HEK293 (cell line): ENCODE data around the gene C1orf210.

Experiments used
- CTCF ChIA-PET: fragments of 350-600 bp; formaldehyde crosslinking; extraction: SDS; loops from one replicate; lab custom pipeline; 2021; ENCODE audit warnings: antibody characterized with exemption; lab: Yijun Ruan, JAX
- POLR2A ChIA-PET: fragments of 300-600 bp; formaldehyde crosslinking; extraction: SDS; loops from one replicate; lab custom pipeline; 2020; ENCODE audit warnings: antibody characterized with exemption, inconsistent platforms; lab: Yijun Ruan, JAX
- H3K27ac ChIP-seq: fragments of 200-500 bp; sonication (Bioruptor generic); 2 replicates; pipeline ENCODE4 v1.5.1; 2014; ENCODE audit warnings: low read depth, low read length, control low read depth, inconsistent platforms; ENCODE audit errors: extremely low read depth
- H3K36me3 ChIP-seq, 2 experiments: fragments of 200-500 bp in 1 of 2; sonication (Bioruptor generic) in 1 of 2; 1 replicate in 1 of 2; 2 replicates in 1 of 2; pipeline ENCODE4 v1.5.1; 2014 to 2017; ENCODE audit warnings: inconsistent platforms in 2 of 2, low read length in 2 of 2; ENCODE audit not compliant: control insufficient read depth in 2 of 2, insufficient read depth in 1 of 2
- H3K4me1 ChIP-seq: fragments of 200-500 bp; sonication (Bioruptor generic); 2 replicates; pipeline ENCODE4 v1.5.1; 2014; ENCODE audit warnings: mild to moderate bottlenecking, low read length, inconsistent platforms; ENCODE audit not compliant: control insufficient read depth, insufficient read depth
- H3K4me3 ChIP-seq: 2 replicates; pipeline ENCODE4 v1.5.1; 2011; ENCODE audit warnings: low read depth, mild to moderate bottlenecking, control low read depth, low read length, moderate library complexity
- H3K9me3 ChIP-seq: fragments of 200-500 bp; sonication (Bioruptor generic); 2 replicates; pipeline ENCODE4 v1.5.1; 2014; ENCODE audit warnings: low read depth, low read length, inconsistent platforms; ENCODE audit not compliant: control insufficient read depth, insufficient read depth
- KLF8 ChIP-seq: fragments of 450-650 bp; formaldehyde crosslinking; IDR thresholded peaks from 2 replicates; pipeline ENCODE4 v1.5.1; 2016; ENCODE audit warnings: missing biosample characterization, missing genetic modification characterization
- MYNN ChIP-seq: fragments of 450-650 bp; formaldehyde crosslinking; IDR thresholded peaks from 2 replicates; pipeline ENCODE4 v1.5.1; 2016; ENCODE audit warnings: missing biosample characterization, missing genetic modification characterization, borderline replicate concordance
- OVOL3 ChIP-seq: fragments of 450-650 bp; formaldehyde crosslinking; IDR thresholded peaks from 2 replicates; pipeline ENCODE4 v1.5.1; 2016; ENCODE audit warnings: missing biosample characterization, missing genetic modification characterization
- REPIN1 ChIP-seq: fragments of 450-650 bp; formaldehyde crosslinking; IDR thresholded peaks from 2 replicates; pipeline ENCODE4 v1.5.1; 2017; ENCODE audit warnings: missing biosample characterization, missing genetic modification characterization, low read depth
- ZBTB17 ChIP-seq: fragments of 450-650 bp; formaldehyde crosslinking; IDR thresholded peaks from 2 replicates; pipeline ENCODE4 v1.5.1; 2016; ENCODE audit warnings: missing biosample characterization, missing genetic modification characterization
- ZBTB21 ChIP-seq: fragments of 450-650 bp; formaldehyde crosslinking; IDR thresholded peaks from 2 replicates; pipeline ENCODE4 v1.5.1; 2017; ENCODE audit warnings: missing biosample characterization, missing genetic modification characterization
- ZBTB49 ChIP-seq: fragments of 450-650 bp; formaldehyde crosslinking; IDR thresholded peaks from 2 replicates; pipeline ENCODE4 v1.5.1; 2016; ENCODE audit warnings: missing biosample characterization, missing genetic modification characterization, low read depth
- ZNF132 ChIP-seq: fragments of 450-650 bp; formaldehyde crosslinking; IDR thresholded peaks from 2 replicates; pipeline ENCODE4 v1.5.1; 2017; ENCODE audit warnings: missing biosample characterization, missing genetic modification characterization, borderline replicate concordance
- ZNF148 ChIP-seq: fragments of 450-650 bp; formaldehyde crosslinking; IDR thresholded peaks from 2 replicates; pipeline ENCODE4 v1.5.0; 2017; ENCODE audit warnings: missing biosample characterization, missing genetic modification characterization, borderline replicate concordance
- ZNF2 ChIP-seq: fragments of 450-650 bp; formaldehyde crosslinking; IDR thresholded peaks from 2 replicates; pipeline ENCODE4 v1.5.1; 2016; ENCODE audit warnings: missing biosample characterization, missing genetic modification characterization
- ZNF24 ChIP-seq: fragments of 450-650 bp; formaldehyde crosslinking; IDR thresholded peaks from 2 replicates; pipeline ENCODE4 v1.5.1; 2016; ENCODE audit warnings: missing biosample characterization, missing genetic modification characterization
- ZNF280D ChIP-seq: fragments of 450-650 bp; formaldehyde crosslinking; IDR thresholded peaks from 2 replicates; pipeline ENCODE4 v1.5.1; 2016; ENCODE audit warnings: missing biosample characterization, missing genetic modification characterization
- ZNF302 ChIP-seq: fragments of 450-650 bp; formaldehyde crosslinking; IDR thresholded peaks from 2 replicates; pipeline ENCODE4 v1.5.1; 2016; ENCODE audit warnings: missing biosample characterization, missing genetic modification characterization, low read depth
- ZNF311 ChIP-seq: fragments of 450-650 bp; formaldehyde crosslinking; IDR thresholded peaks from 2 replicates; pipeline ENCODE4 v1.5.1; 2017; ENCODE audit warnings: missing biosample characterization, missing genetic modification characterization, borderline replicate concordance
- ZNF48 ChIP-seq: fragments of 450-650 bp; formaldehyde crosslinking; IDR thresholded peaks from 2 replicates; pipeline ENCODE4 v1.5.1; 2016; ENCODE audit warnings: missing biosample characterization, missing genetic modification characterization
- ZNF571 ChIP-seq: fragments of 450-650 bp; formaldehyde crosslinking; IDR thresholded peaks from 2 replicates; pipeline ENCODE4 v1.5.0; 2017; ENCODE audit warnings: missing biosample characterization, missing genetic modification characterization
- ZNF626 ChIP-seq: fragments of 450-650 bp; sonication (Bioruptor Pico); formaldehyde crosslinking; IDR thresholded peaks from 2 replicates; pipeline ENCODE4 v1.5.1; 2018; ENCODE audit warnings: missing biosample characterization, missing genetic modification characterization, inconsistent platforms
- ZNF664 ChIP-seq: fragments of 450-650 bp; formaldehyde crosslinking; IDR thresholded peaks from 2 replicates; pipeline ENCODE4 v1.5.1; 2016; ENCODE audit warnings: missing biosample characterization, missing genetic modification characterization

Gene C1orf210

GRCh38 chr1:43267818-43268425 is 17.5 kb downstream of the C1orf210 start (continued):
- TF ChIP-seq ZNF280D (tag by site-specific recombination) (no peak), ZBTB49 (no peak)

- no peaks in the 10 kb centered on the region for H3K9me3 ChIP-seq
- ChIA-PET POLR2A (no interaction called here), CTCF (interaction anchor here (0.6 to 1.0 kb wide), 2 partner anchors 19 to 1452 kb away, joined by 3 to 5 read pairs; no protein-coding TSS in a partner anchor)
- TF ChIP-seq ZNF571 (tag by site-specific recombination) (no peak), ZNF24 (tag by site-specific recombination) (no peak)
- no peaks in the 10 kb centered on the region for H3K4me1 ChIP-seq
- H3K27ac ChIP-seq: no peak overlapping the region
- no peak overlapping the region for H3K4me3 ChIP-seq
- H3K36me3 ChIP-seq: no peaks in the 10 kb centered on the region
Observed at GRCh38 chr1:43267291-43267805, 18.0 kb downstream of the C1orf210 start.

- no peaks in the 10 kb centered on the region for H3K36me3 ChIP-seq
- H3K27ac ChIP-seq: no peak overlapping the region
- CTCF ChIA-PET: interaction anchor here (1.0 kb wide), 1 partner anchor 19 kb away, joined by 5 read pairs; no protein-coding TSS in a partner anchor
- H3K4me1 ChIP-seq: no peaks in the 10 kb centered on the region
- no peak for TF ChIP-seq ZNF148 (tag by site-specific recombination)
- no peak for TF ChIP-seq ZBTB17 (tag by site-specific recombination)
- no peak for TF ChIP-seq ZNF132 (tag by site-specific recombination)
- TF ChIP-seq ZNF302 (tag by site-specific recombination): no peak
- TF ChIP-seq MYNN (tag by site-specific recombination): no peak
- TF ChIP-seq ZBTB21 (tag by site-specific recombination): no peak
- TF ChIP-seq ZNF311 (tag by site-specific recombination): no peak
- no peak for TF ChIP-seq KLF8
- no peak for TF ChIP-seq ZNF626 (tag by site-specific recombination)
- TF ChIP-seq OVOL3: no peak
- no peak for TF ChIP-seq ZNF48 (tag by site-specific recombination)
- no peak for TF ChIP-seq ZNF2
- no peak for TF ChIP-seq ZNF664 (tag by site-specific recombination)
- no peak for TF ChIP-seq REPIN1 (tag by site-specific recombination)
- no peak overlapping the region for H3K4me3 ChIP-seq
- POLR2A ChIA-PET: no interaction called here
- H3K9me3 ChIP-seq: no peaks in the 10 kb centered on the region
Observed at GRCh38 chr1:43266881-43267280, 18.5 kb downstream of the C1orf210 start.
